Thymus (tissue), 11 donors: ENCODE results near the gene MATN1. TPM values are rescaled to one million over a fixed set of nuclear protein-coding genes. Genes with fewer than 3 reads are reported as not detected.

ENCODE experiments used
- DNase-seq, 9 donors: peaks; one replicate each; pipeline ENCODE4 v3.0.0-alpha.2; 2013; ENCODE audit warnings: low spot score in 9 of 9, low read depth in 6 of 9, missing footprints in 1 of 9
- H3K27ac ChIP-seq, 2 donors: one replicate each; pipeline ENCODE4 v1.5.1; 2013; ENCODE audit warnings: control low read depth in 1 of 2, low read depth in 1 of 2, low read length in 1 of 2, mild to moderate bottlenecking in 1 of 2, moderate library complexity in 1 of 2
- H3K27me3 ChIP-seq, 2 donors: one replicate each; pipeline ENCODE4 v1.5.1; 2013; ENCODE audit warnings: low read length in 1 of 2; ENCODE audit not compliant: control insufficient read depth in 2 of 2, insufficient read depth in 1 of 2
- H3K36me3 ChIP-seq, 2 donors: one replicate each; pipeline ENCODE4 v1.5.1; 2013; ENCODE audit warnings: low read length in 1 of 2, mild to moderate bottlenecking in 1 of 2, moderate library complexity in 1 of 2; ENCODE audit not compliant: control insufficient read depth in 2 of 2, insufficient read depth in 2 of 2
- H3K4me1 ChIP-seq, 2 donors: one replicate each; pipeline ENCODE4 v1.5.1; 2013; ENCODE audit warnings: low read length in 2 of 2; ENCODE audit not compliant: control insufficient read depth in 2 of 2, insufficient read depth in 2 of 2
- H3K4me3 ChIP-seq, 2 donors: one replicate each; pipeline ENCODE4 v1.5.1; 2013; ENCODE audit warnings: low read length in 2 of 2, control low read depth in 1 of 2, mild to moderate bottlenecking in 1 of 2
- H3K9me3 ChIP-seq, 2 donors: one replicate each; pipeline ENCODE4 v1.5.1; 2013; ENCODE audit warnings: low read length in 1 of 2, mild to moderate bottlenecking in 1 of 2; ENCODE audit not compliant: control insufficient read depth in 2 of 2, insufficient read depth in 1 of 2
- WGBS: extraction: QIAGEN DNeasy Blood & Tissue Kit; methylation state at CpG from one replicate; pipeline ENCODE4 v1.1.7; 2013; 5-methylcytosine and 5-hydroxymethylcytosine counted together
- polyA plus RNA-seq: library from polyadenylated mRNA; stranded (reverse); fragments of 200-250 nt; gene quantifications from one replicate; pipeline ENCODE4 v1.2.3, GENCODE V29; 2013
- total RNA-seq: library from RNA; stranded (reverse); fragments of 120-200 nt; gene quantifications from one replicate; pipeline ENCODE4 v1.2.4, GENCODE V29; 2013
- donor health status: healthy.

The MATN1 gene
- total and polyA plus RNA-seq, 2 donors = 0.14 to 0.27 TPM

DNA sequence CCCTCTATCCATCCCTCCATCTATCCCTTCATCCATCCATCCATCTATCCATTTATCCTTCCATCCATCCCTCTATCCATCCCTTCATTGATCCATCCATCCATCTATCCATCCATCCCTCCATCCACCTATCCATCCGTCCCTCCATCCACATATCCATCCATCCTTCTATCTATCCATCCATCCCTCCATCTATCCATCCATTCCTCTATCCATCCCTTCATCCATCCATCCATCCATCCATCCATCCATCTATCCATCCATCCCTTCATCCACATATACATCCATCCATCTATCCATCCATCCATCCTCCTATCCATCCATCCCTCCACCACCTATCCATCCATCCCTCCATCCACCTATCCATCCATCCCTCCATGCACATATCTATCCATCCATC is 23.6 kb downstream of the MATN1 start:
- Histone ChIP-seq H3K4me3 (no peak overlapping the region), H3K4me1 (no peaks in the 10 kb centered on the region), H3K27me3 (peaks cover 0 to 2% of the 10 kb centered on the region in 2 donors), H3K36me3 (no peaks in the 10 kb centered on the region), H3K27ac (no peak overlapping the region), H3K9me3 (no peaks in the 10 kb centered on the region)
- DNase-seq = no peak
- WGBS = 93% methylated on average over 1 of the region's 1 CpG

GRCh38 chr1:30698401-30698981 is 24.9 kb downstream of the MATN1 start:
- Histone ChIP-seq H3K4me3 (no peak overlapping the region), H3K4me1 (no peaks in the 10 kb centered on the region), H3K27me3 (peaks cover 0 to 2% of the 10 kb centered on the region in 2 donors), H3K36me3 (no peaks in the 10 kb centered on the region), H3K27ac (no peak overlapping the region), H3K9me3 (no peaks in the 10 kb centered on the region)
- no peak for DNase-seq
- WGBS = 88% methylated on average over 17 of the region's 17 CpGs

DNA sequence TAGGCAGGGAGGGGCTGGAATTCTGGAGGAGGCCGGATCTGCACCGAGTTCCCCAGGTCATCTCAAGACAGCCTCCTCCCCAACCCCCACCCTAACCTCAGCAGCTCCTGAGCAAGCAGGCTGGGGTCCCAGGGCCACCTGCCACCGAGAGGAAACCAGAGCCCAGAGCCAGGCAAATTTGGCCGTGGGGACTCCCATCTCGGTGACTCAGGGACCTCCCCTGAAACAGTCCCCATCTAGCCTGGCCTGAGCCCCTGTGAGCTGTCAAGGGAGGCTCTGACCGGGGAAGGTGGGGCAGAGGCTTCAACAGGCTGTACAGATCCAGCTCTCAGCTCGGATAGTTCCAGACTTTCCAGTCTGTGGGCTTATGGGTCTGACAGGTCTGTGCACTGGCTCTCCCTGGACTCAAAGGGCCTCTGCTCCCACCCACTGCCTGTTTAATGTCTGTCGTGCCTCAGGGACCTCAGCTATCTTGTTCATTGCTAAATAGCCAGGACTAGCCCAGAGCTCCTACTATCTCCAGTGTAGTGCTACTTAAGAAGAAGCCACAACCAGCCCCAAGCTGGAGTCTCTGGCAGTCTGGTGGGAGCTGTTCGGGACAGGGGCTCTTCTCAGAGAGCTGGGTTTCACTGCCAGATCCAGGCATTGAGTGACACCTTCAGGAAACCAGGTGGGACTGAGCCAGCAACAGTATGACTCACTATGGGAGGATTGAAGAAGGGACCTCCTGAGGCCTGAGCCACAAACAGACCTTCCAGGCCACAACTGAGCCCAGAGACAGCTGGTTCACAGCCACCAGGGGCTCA is 25.6 kb downstream of the MATN1 start:
- Histone ChIP-seq H3K27me3 (peaks cover 0 to 2% of the 10 kb centered on the region in 2 donors), H3K36me3 (no peaks in the 10 kb centered on the region), H3K4me3 (no peak overlapping the region), H3K4me1 (no peaks in the 10 kb centered on the region), H3K9me3 (no peaks in the 10 kb centered on the region), H3K27ac (no peak overlapping the region)
- WGBS = 76% methylated on average over 9 of the region's 9 CpGs
- DNase-seq = no peak

GRCh38 chr1:30696831-30697230 is 26.6 kb downstream of the MATN1 start:
- DNase-seq = no peak
- no peaks in the 10 kb centered on the region for H3K4me1 ChIP-seq
- H3K4me3 ChIP-seq = no peak overlapping the region
- H3K27me3 ChIP-seq = peaks cover 0 to 6% of the 10 kb centered on the region in 2 donors
- WGBS = 94% methylated on average over 6 of the region's 6 CpGs
- H3K9me3 ChIP-seq = no peaks in the 10 kb centered on the region
- no peaks in the 10 kb centered on the region for H3K36me3 ChIP-seq
- no peak overlapping the region for H3K27ac ChIP-seq

- Histone ChIP-seq H3K36me3 (no peaks in the 10 kb centered on the region), H3K4me1 (no peaks in the 10 kb centered on the region), H3K27ac (no peak overlapping the region), H3K9me3 (no peaks in the 10 kb centered on the region), H3K27me3 (peaks cover 0 to 6% of the 10 kb centered on the region in 2 donors), H3K4me3 (no peak overlapping the region)
- no peak for DNase-seq
- 49% methylated on average over 6 of the region's 6 CpGs for WGBS
Observed at GRCh38 chr1:30695439-30695841, 27.9 kb downstream of the MATN1 start.

DNA sequence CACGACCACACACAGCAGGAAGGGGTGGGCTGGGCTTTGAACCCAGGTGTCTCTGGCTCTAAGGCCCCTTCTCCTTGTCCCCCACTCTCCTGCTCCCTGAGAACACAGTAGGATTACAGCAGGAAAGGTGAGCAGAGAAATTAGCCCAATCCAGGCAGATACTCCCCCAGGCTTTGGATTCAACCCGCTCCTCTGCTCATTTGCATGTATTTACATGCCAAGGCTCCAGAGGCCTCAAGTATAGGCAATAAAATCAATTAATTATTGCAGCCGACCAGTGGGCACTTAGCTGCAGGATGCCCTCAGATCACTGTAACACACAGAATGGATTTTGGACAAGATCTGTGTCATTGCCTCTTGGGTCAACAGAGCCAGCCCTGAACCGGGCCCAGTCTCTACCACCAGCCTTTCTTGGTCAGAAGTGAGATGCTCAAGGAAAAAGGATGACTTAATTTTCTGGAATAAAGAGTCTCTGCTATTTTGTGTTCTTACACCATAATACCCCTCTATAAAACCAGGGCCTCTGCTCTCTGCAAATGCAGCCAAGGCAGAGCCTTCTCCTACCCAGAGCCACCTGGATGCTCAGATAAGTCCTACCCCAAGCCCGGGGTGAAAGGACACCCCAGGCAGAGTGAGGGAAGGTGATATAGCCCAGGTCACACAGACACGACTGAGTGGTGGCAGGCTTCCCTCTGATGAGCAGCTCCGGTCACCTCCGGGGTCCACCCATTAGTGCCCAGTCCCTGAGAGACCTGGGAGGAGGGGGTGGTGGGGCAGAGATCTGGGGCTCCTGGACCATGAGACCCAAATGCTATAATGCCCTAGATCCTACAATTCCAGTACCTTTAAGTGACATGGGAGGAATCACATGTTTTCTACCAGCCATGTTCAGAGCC is 28.9 kb downstream of the MATN1 start:
- Histone ChIP-seq H3K4me3 (no peak overlapping the region), H3K27ac (no peak overlapping the region), H3K9me3 (no peaks in the 10 kb centered on the region), H3K4me1 (no peaks in the 10 kb centered on the region), H3K27me3 (peaks cover 0 to 9% of the 10 kb centered on the region in 2 donors), H3K36me3 (no peaks in the 10 kb centered on the region)
- WGBS = 80% methylated on average over 8 of the region's 8 CpGs
- DNase-seq = no peak

GRCh38 chr1:30693822-30694221 is 29.6 kb downstream of the MATN1 start:
- H3K27me3 ChIP-seq = peaks cover 0 to 11% of the 10 kb centered on the region in 2 donors
- no peak overlapping the region for H3K4me3 ChIP-seq
- no peaks in the 10 kb centered on the region for H3K4me1 ChIP-seq
- no peak overlapping the region for H3K27ac ChIP-seq
- no peaks in the 10 kb centered on the region for H3K9me3 ChIP-seq
- WGBS = 95% methylated on average over 5 of the region's 5 CpGs
- DNase-seq = no peak
- H3K36me3 ChIP-seq = no peaks in the 10 kb centered on the region

GRCh38 chr1:30693366-30693765 is 30.0 kb downstream of the MATN1 start:
- Histone ChIP-seq H3K36me3 (no peaks in the 10 kb centered on the region), H3K9me3 (no peaks in the 10 kb centered on the region), H3K4me3 (no peak overlapping the region), H3K27ac (no peak overlapping the region), H3K4me1 (no peaks in the 10 kb centered on the region), H3K27me3 (peaks cover 0 to 12% of the 10 kb centered on the region in 2 donors)
- no peak for DNase-seq
- WGBS = 93% methylated on average over 3 of the region's 3 CpGs

- DNase-seq = no peak
- H3K4me1 ChIP-seq = no peaks in the 10 kb centered on the region
- H3K27me3 ChIP-seq = peaks cover 0 to 15% of the 10 kb centered on the region in 2 donors
- no peaks in the 10 kb centered on the region for H3K36me3 ChIP-seq
- H3K9me3 ChIP-seq = no peaks in the 10 kb centered on the region
- H3K4me3 ChIP-seq = no peak overlapping the region
- 88% methylated on average over 7 of the region's 7 CpGs for WGBS
- no peak overlapping the region for H3K27ac ChIP-seq
Observed at GRCh38 chr1:30692948-30693301, 30.5 kb downstream of the MATN1 start.
